SU-DHL-6 (cell line): Measurements from ENCODE around the gene SPATA6.
"Not testable (repeated sequence)": the region's sequence is repeated elsewhere in the genome, so short reads cannot be mapped to it uniquely, and the experiment has no call there.

Experiments
- H2AFZ ChIP-seq: fragments of 200-600 bp; sonication (generic); 2 replicates; pipeline ENCODE4 v1.6.1; 2014; ENCODE audit warnings: low read depth, mild to moderate bottlenecking, moderate library complexity, mixed read lengths, antibody characterized with exemption, low read length; ENCODE audit not compliant: severe bottlenecking
- H3F3A ChIP-seq: fragments of 200-600 bp; shearing (Covaris generic); 2 replicates; pipeline ENCODE4 v1.6.0; 2016; ENCODE audit warnings: antibody characterized with exemption, mild to moderate bottlenecking; ENCODE audit not compliant: insufficient read depth
- H3K27ac ChIP-seq: fragments of 200-600 bp; sonication (generic); 2 replicates; pipeline ENCODE4 v1.5.1; 2016; ENCODE audit warnings: low read depth, mild to moderate bottlenecking, low read length, moderate library complexity, mixed read lengths
- H3K27me3 ChIP-seq: fragments of 200-600 bp; sonication (generic), shearing (Covaris generic); 2 replicates; pipeline ENCODE4 v1.6.0; 2014; ENCODE audit warnings: mild to moderate bottlenecking, low read length
- H3K36me3 ChIP-seq: fragments of 200-600 bp; sonication (generic); 2 replicates; pipeline ENCODE4 v1.6.1; 2014; ENCODE audit warnings: mild to moderate bottlenecking, low read length, mixed read lengths
- H3K4me2 ChIP-seq: fragments of 300-600, 200-600 bp; shearing (Covaris generic), sonication (generic); 2 replicates; pipeline ENCODE4 v1.6.0; 2014; ENCODE audit warnings: low read length, low read depth, mild to moderate bottlenecking; ENCODE audit not compliant: poor library complexity, severe bottlenecking
- H3K4me3 ChIP-seq: fragments of 200-600 bp; sonication (generic); 2 replicates; pipeline ENCODE4 v1.5.1; 2014; ENCODE audit warnings: antibody characterized with exemption, low read length, mild to moderate bottlenecking, mixed read lengths; ENCODE audit not compliant: insufficient read depth, poor library complexity, severe bottlenecking
- H3K79me2 ChIP-seq: fragments of 200-600 bp; sonication (generic); 2 replicates; pipeline ENCODE4 v1.6.1; 2014; ENCODE audit warnings: mild to moderate bottlenecking, low read length, moderate library complexity; ENCODE audit not compliant: insufficient read depth
- H3K9ac ChIP-seq: fragments of 200-600 bp; sonication (generic); 2 replicates; pipeline ENCODE4 v1.7.0; 2014; ENCODE audit warnings: mild to moderate bottlenecking, low read length
- H3K9me2 ChIP-seq: fragments of 200-600 bp; sonication (generic); replicated peaks from 2 replicates; pipeline ENCODE4 v1.6.1; 2014; ENCODE audit warnings: low read length; ENCODE audit not compliant: insufficient read depth
- H3K9me3 ChIP-seq: fragments of 200-600 bp; sonication (generic); 2 replicates; pipeline ENCODE4 v1.6.1; 2014; ENCODE audit warnings: low read length, mixed read lengths; ENCODE audit not compliant: insufficient read depth
- H4K20me1 ChIP-seq: fragments of 200-600 bp; sonication (generic); 2 replicates; pipeline ENCODE4 v1.6.1; 2014; ENCODE audit warnings: low read depth, mild to moderate bottlenecking, antibody characterized with exemption, low read length, moderate library complexity, mixed read lengths
- EZH2phosphoT487 ChIP-seq: fragments of 200-600 bp; sonication (generic), shearing (Covaris generic); conservative IDR thresholded peaks from 2 replicates; pipeline ENCODE4 v1.6.1; 2018; ENCODE audit warnings: mild to moderate bottlenecking, antibody characterized with exemption, low read length, moderate library complexity, mixed read lengths
- TF ChIP-seq, protein P1 (sequence below): fragments of 200-600 bp; sonication (generic); IDR thresholded peaks from one replicate; pipeline ENCODE4 v1.5.1; 2017; ENCODE audit warnings: antibody characterized with exemption, mild to moderate bottlenecking, low read length, moderate library complexity; ENCODE audit not compliant: insufficient read depth, poor library complexity, severe bottlenecking

SPATA6 gene

DNA sequence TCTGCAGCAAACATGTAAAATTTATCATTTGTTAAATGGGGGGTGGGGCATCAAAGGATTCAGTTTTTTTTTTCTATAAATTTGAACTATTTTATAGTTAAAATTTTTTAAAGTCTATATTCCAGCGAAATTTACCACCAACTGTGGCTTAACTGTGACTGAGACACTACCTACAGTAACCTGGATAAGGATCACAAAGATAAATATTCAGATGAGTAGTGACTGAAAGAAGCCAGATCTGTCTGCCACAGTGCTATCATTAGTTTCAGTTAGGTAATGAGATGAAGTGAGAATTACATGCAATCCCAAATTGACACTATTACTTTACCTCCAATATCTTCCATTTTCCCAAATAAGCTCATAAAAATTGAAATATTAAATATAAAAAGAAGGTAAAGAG, 5.4 kb downstream of the SPATA6 start:
- H2AFZ ChIP-seq: no peak overlapping the region
- H4K20me1 ChIP-seq: no peaks in the 10 kb centered on the region
- no peaks in the 10 kb centered on the region for H3K27me3 ChIP-seq
- H3K4me2 ChIP-seq: no peak overlapping the region
- no peaks in the 10 kb centered on the region for H3F3A ChIP-seq
- TF ChIP-seq, protein P1, sequence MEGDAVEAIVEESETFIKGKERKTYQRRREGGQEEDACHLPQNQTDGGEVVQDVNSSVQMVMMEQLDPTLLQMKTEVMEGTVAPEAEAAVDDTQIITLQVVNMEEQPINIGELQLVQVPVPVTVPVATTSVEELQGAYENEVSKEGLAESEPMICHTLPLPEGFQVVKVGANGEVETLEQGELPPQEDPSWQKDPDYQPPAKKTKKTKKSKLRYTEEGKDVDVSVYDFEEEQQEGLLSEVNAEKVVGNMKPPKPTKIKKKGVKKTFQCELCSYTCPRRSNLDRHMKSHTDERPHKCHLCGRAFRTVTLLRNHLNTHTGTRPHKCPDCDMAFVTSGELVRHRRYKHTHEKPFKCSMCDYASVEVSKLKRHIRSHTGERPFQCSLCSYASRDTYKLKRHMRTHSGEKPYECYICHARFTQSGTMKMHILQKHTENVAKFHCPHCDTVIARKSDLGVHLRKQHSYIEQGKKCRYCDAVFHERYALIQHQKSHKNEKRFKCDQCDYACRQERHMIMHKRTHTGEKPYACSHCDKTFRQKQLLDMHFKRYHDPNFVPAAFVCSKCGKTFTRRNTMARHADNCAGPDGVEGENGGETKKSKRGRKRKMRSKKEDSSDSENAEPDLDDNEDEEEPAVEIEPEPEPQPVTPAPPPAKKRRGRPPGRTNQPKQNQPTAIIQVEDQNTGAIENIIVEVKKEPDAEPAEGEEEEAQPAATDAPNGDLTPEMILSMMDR: no peak
- TF ChIP-seq EZH2phosphoT487: no peak
- no peaks in the 10 kb centered on the region for H3K9me2 ChIP-seq
- no peaks in the 10 kb centered on the region for H3K36me3 ChIP-seq
- H3K4me3 ChIP-seq: no peak overlapping the region
- no peaks in the 10 kb centered on the region for H3K9me3 ChIP-seq
- no peak overlapping the region for H3K27ac ChIP-seq
- H3K9ac ChIP-seq: no peak overlapping the region
- H3K79me2 ChIP-seq: no peaks in the 10 kb centered on the region

DNA sequence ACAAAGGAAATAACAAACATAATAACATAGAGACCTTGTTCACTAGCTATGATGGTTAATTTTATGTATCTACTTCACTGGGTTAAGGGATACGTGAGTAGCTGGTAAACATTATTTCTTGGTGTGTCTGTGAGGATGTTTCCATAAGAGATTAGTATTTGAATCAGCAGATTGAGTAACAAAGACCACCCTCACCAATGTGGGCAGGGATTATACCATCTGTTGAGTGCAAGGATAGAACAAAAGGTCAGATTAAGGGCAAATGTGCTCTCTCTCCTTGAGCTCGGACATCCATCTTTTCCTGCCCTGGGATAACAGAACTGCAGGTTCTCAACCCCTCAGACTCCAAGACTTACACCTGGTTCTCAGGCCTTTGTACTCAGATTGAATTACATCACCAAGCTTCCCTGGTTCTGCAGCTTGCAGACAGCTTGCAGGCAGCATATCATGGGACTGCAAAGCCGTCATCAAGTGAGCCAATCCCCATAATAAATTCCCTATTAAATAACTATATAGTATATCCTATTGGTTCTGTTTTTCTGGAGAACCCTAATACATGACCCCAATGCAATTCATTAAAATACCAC, 9.2 kb downstream of the SPATA6 start:
- no peak overlapping the region for H3K9ac ChIP-seq
- no peak overlapping the region for H3K27ac ChIP-seq
- H2AFZ ChIP-seq: no peak overlapping the region
- no peaks in the 10 kb centered on the region for H3F3A ChIP-seq
- no peak overlapping the region for H3K4me3 ChIP-seq
- no peaks in the 10 kb centered on the region for H4K20me1 ChIP-seq
- H3K79me2 ChIP-seq: no peaks in the 10 kb centered on the region
- H3K9me2 ChIP-seq: no peaks in the 10 kb centered on the region
- no peaks in the 10 kb centered on the region for H3K9me3 ChIP-seq
- no peaks in the 10 kb centered on the region for H3K36me3 ChIP-seq
- H3K4me2 ChIP-seq: no peak overlapping the region
- no peaks in the 10 kb centered on the region for H3K27me3 ChIP-seq
- no peak for TF ChIP-seq EZH2phosphoT487
- TF ChIP-seq, protein P1: no peak

DNA sequence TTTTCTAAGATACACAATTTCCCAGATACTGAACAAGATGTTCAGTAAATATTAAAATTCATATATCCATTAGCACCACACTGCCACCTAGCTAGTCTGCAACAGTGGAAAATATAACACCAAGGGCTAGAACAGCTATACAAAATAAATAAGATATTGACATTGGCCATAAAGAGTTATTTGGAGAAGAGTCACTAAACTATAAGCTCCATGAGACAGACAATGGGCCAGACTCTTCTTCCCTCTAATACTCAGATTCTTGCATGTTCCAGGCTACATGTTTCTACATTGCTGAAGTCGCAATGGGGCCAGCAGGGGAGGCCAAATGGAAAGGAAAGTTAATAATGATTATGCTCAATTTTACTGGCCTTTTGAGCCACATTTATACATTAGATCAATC, 21.5 kb downstream of the SPATA6 start:
- H3K4me2 ChIP-seq: no peak overlapping the region
- no peaks in the 10 kb centered on the region for H3K9me3 ChIP-seq
- no peaks in the 10 kb centered on the region for H3K27me3 ChIP-seq
- no peaks in the 10 kb centered on the region for H3K36me3 ChIP-seq
- no peak overlapping the region for H2AFZ ChIP-seq
- H3K27ac ChIP-seq: no peak overlapping the region
- H3K4me3 ChIP-seq: no peak overlapping the region
- no peaks in the 10 kb centered on the region for H3F3A ChIP-seq
- H3K9me2 ChIP-seq: no peaks in the 10 kb centered on the region
- H4K20me1 ChIP-seq: no peaks in the 10 kb centered on the region
- TF ChIP-seq, protein P1: no peak
- TF ChIP-seq EZH2phosphoT487: no peak
- H3K79me2 ChIP-seq: no peaks in the 10 kb centered on the region
- no peak overlapping the region for H3K9ac ChIP-seq

- no peak overlapping the region for H3K9ac ChIP-seq
- H3K27me3 ChIP-seq: no peaks in the 10 kb centered on the region
Measured at GRCh38 chr1:48448932-48449331, 23.1 kb downstream of the SPATA6 start.

GRCh38 chr1:48444186-48444585, 27.8 kb downstream of the SPATA6 start:
- H3K9ac ChIP-seq, H3F3A ChIP-seq, H3K27ac ChIP-seq, H3K27me3 ChIP-seq, H2AFZ ChIP-seq, H3K9me3 ChIP-seq, H3K9me2 ChIP-seq, H3K36me3 ChIP-seq, H3K79me2 ChIP-seq, H3K4me3 ChIP-seq, H4K20me1 ChIP-seq, H3K4me2 ChIP-seq: not testable (repeated sequence)

More at GRCh38 chr1:48448932-48449331, 23.1 kb downstream of the SPATA6 start:
- H3K27ac ChIP-seq: no peak overlapping the region
- no peak overlapping the region for H2AFZ ChIP-seq
- H3K4me2 ChIP-seq: no peak overlapping the region
- no peaks in the 10 kb centered on the region for H3K79me2 ChIP-seq
- TF ChIP-seq, protein P1: no peak
- no peak for TF ChIP-seq EZH2phosphoT487
- H4K20me1 ChIP-seq: no peaks in the 10 kb centered on the region
- no peaks in the 10 kb centered on the region for H3F3A ChIP-seq
- H3K9me2 ChIP-seq: no peaks in the 10 kb centered on the region
- no peaks in the 10 kb centered on the region for H3K9me3 ChIP-seq
- no peak overlapping the region for H3K4me3 ChIP-seq
- no peaks in the 10 kb centered on the region for H3K36me3 ChIP-seq
